Fibroblast of lung (primary cell): ENCODE data around the gene TRERF1. TPM values are rescaled to one million over a fixed set of nuclear protein-coding genes. Genes with fewer than 3 reads are reported as not detected.

Source experiments
- DNase-seq, 2 donors: peaks; one replicate each; pipeline versions ENCODE4 v3.0.0 to v3.0.0-alpha.2; 2010; ENCODE audit warnings: low read depth in 2 of 2
- H2AFZ ChIP-seq: 2 replicates; pipeline ENCODE4 v1.5.1; 2012; ENCODE audit warnings: low read length, control low read depth, inconsistent platforms
- H3K27ac ChIP-seq: 2 replicates; pipeline ENCODE4 v1.5.1; 2011; ENCODE audit warnings: low read length, control low read depth; ENCODE audit not compliant: insufficient read depth
- H3K27me3 ChIP-seq: 2 replicates; pipeline ENCODE4 v1.5.1; 2011; ENCODE audit warnings: mild to moderate bottlenecking, low read length; ENCODE audit not compliant: control insufficient read depth, insufficient read depth
- H3K36me3 ChIP-seq: 2 replicates; pipeline ENCODE4 v1.5.1; 2011; ENCODE audit warnings: low read length; ENCODE audit not compliant: control insufficient read depth, insufficient read depth
- H3K4me1 ChIP-seq: 2 replicates; pipeline ENCODE4 v1.5.1; 2011; ENCODE audit warnings: low read length; ENCODE audit not compliant: control insufficient read depth, insufficient read depth; ENCODE audit errors: extremely low read depth
- H3K4me2 ChIP-seq: 2 replicates; pipeline ENCODE4 v1.5.1; 2011; ENCODE audit warnings: low read length, control low read depth; ENCODE audit not compliant: insufficient read depth; ENCODE audit errors: extremely low read depth
- H3K4me3 ChIP-seq, 4 experiments: fragments of 200-600 bp in 1 of 4; sonication (generic) in 1 of 4; replicated peaks in 1 of 4; 2 replicates each; pipeline ENCODE4 v1.5.1; 2011 to 2016; ENCODE audit warnings: low read length in 4 of 4, low read depth in 3 of 4, mild to moderate bottlenecking in 3 of 4, control low read depth in 2 of 4, inconsistent platforms in 1 of 4, mixed read lengths in 1 of 4; ENCODE audit not compliant: insufficient read depth in 1 of 4; ENCODE audit errors: control extremely low read depth in 1 of 4
- H3K79me2 ChIP-seq: 2 replicates; pipeline ENCODE4 v1.5.1; 2012; ENCODE audit warnings: mild to moderate bottlenecking, low read length, inconsistent platforms; ENCODE audit not compliant: control insufficient read depth, insufficient read depth
- H3K9ac ChIP-seq: 2 replicates; pipeline ENCODE4 v1.5.1; 2011; ENCODE audit warnings: mild to moderate bottlenecking, low read length, control low read depth; ENCODE audit not compliant: insufficient read depth
- H3K9me3 ChIP-seq: 2 replicates; pipeline ENCODE4 v1.5.1; 2012; ENCODE audit warnings: low read depth, low read length; ENCODE audit not compliant: control insufficient read depth, insufficient read depth
- H4K20me1 ChIP-seq: 2 replicates; pipeline ENCODE4 v1.5.1; 2011; ENCODE audit warnings: low read length; ENCODE audit not compliant: control insufficient read depth, insufficient read depth; ENCODE audit errors: extremely low read depth
- EZH2 ChIP-seq: IDR thresholded peaks from 2 replicates; pipeline ENCODE4 v1.5.1; 2012; ENCODE audit warnings: low read length, control low read depth, mild to moderate bottlenecking; ENCODE audit errors: missing control alignments
- polyA plus RNA-seq, 2 donors: library from polyadenylated mRNA; depleted of rRNA in 1 of 2; stranded (reverse) in 1 of 2; unstranded in 1 of 2; fragments of >200 nt; gene quantifications; 2 replicates each; pipeline ENCODE4 v1.2.1, GENCODE V29; 2011 to 2012; ENCODE audit warnings: missing spikeins in 1 of 2
- total RNA-seq: library from RNA; depleted of rRNA; stranded (reverse); fragments of >200 nt; gene quantifications from 2 replicates; pipeline ENCODE4 v1.2.1, GENCODE V29; 2014
- TF ChIP-seq, protein P1 (sequence below), 2 donors: IDR thresholded peaks in 1 of 2; conservative IDR thresholded peaks in 1 of 2; 1 replicate in 1 of 2; 2 replicates in 1 of 2; pipeline ENCODE4 v1.5.1; 2011 to 2012; ENCODE audit warnings: low read length in 2 of 2, control low read depth in 1 of 2, inconsistent platforms in 1 of 2, low read depth in 1 of 2, mild to moderate bottlenecking in 1 of 2

Gene TRERF1
- total and polyA plus RNA-seq, 2 donors (not counting 1 experiment from before 2014, with no cell fraction given), result 6.3 to 8.3 TPM

DNA sequence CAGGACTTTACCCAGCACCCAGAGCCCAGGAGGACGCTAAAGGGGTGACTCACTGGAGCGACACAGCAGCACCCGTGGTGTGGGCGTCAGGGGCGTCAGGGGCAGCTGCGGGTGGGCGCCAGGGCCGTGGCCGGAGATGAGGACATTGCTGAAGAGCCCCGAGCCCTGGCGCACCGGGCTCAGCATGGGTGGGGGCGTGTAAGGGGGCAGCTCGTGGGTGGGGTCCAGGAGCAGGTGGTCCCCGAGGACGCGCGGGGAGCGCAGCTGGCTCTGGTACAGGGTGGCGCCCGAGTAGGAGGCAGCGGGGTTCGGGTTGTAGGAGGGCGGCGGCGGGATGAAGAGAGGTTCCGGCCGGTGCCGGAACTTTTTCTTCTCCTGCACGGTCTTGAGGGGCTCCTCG lies 192.4 kb downstream of the TRERF1 start:
- H3K27me3 ChIP-seq, result no peaks in the 10 kb centered on the region
- H3K27ac ChIP-seq, result no peak overlapping the region
- no peak overlapping the region for H3K4me3 ChIP-seq
- no peak overlapping the region for H3K9ac ChIP-seq
- no peak for TF ChIP-seq EZH2
- TF ChIP-seq, protein P1, sequence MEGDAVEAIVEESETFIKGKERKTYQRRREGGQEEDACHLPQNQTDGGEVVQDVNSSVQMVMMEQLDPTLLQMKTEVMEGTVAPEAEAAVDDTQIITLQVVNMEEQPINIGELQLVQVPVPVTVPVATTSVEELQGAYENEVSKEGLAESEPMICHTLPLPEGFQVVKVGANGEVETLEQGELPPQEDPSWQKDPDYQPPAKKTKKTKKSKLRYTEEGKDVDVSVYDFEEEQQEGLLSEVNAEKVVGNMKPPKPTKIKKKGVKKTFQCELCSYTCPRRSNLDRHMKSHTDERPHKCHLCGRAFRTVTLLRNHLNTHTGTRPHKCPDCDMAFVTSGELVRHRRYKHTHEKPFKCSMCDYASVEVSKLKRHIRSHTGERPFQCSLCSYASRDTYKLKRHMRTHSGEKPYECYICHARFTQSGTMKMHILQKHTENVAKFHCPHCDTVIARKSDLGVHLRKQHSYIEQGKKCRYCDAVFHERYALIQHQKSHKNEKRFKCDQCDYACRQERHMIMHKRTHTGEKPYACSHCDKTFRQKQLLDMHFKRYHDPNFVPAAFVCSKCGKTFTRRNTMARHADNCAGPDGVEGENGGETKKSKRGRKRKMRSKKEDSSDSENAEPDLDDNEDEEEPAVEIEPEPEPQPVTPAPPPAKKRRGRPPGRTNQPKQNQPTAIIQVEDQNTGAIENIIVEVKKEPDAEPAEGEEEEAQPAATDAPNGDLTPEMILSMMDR (conservative IDR thresholded peaks at IDR 0.05 in 1 of 2, IDR thresholded peaks at IDR 0.05 in 1 of 2; ENCODE audit: low read depth in 1 of 2, low read length in 2 of 2), result no peak
- no peaks in the 10 kb centered on the region for H3K9me3 ChIP-seq
- H2AFZ ChIP-seq, result no peak overlapping the region
- no peak overlapping the region for H3K4me2 ChIP-seq
- H4K20me1 ChIP-seq, result no peaks in the 10 kb centered on the region
- peaks cover 5% of the 10 kb centered on the region for H3K36me3 ChIP-seq
- peaks cover 3% of the 10 kb centered on the region for H3K4me1 ChIP-seq
- DNase-seq, result peak in 1 of 2 donors; percentile 27
- H3K79me2 ChIP-seq, result no peaks in the 10 kb centered on the region

- Histone ChIP-seq H4K20me1 (no peaks in the 10 kb centered on the region), H3K27ac (no peak overlapping the region), H3K9ac (no peak overlapping the region), H2AFZ (no peak overlapping the region), H3K4me2 (no peak overlapping the region), H3K9me3 (no peaks in the 10 kb centered on the region), H3K36me3 (peaks cover 5% of the 10 kb centered on the region), H3K4me3 (no peak overlapping the region), H3K79me2 (no peaks in the 10 kb centered on the region), H3K27me3 (no peaks in the 10 kb centered on the region), H3K4me1 (peaks cover 5% of the 10 kb centered on the region)
- TF ChIP-seq EZH2, result no peak
- TF ChIP-seq, protein P1 (conservative IDR thresholded peaks at IDR 0.05 in 1 of 2, IDR thresholded peaks at IDR 0.05 in 1 of 2; ENCODE audit: low read depth in 1 of 2, low read length in 2 of 2), result no peak
- no peak for DNase-seq
Observed at GRCh38 chr6:42257614-42258013, 194.1 kb downstream of the TRERF1 start.

GRCh38 chr6:42257063-42257462 lies 194.7 kb downstream of the TRERF1 start:
- Histone ChIP-seq H3K36me3 (peaks cover 5% of the 10 kb centered on the region), H3K9me3 (no peaks in the 10 kb centered on the region), H4K20me1 (no peaks in the 10 kb centered on the region), H3K79me2 (no peaks in the 10 kb centered on the region), H3K27ac (no peak overlapping the region), H3K9ac (no peak overlapping the region), H3K4me2 (no peak overlapping the region), H3K4me3 (no peak overlapping the region), H3K4me1 (peaks cover 10% of the 10 kb centered on the region), H2AFZ (no peak overlapping the region), H3K27me3 (no peaks in the 10 kb centered on the region)
- no peak for TF ChIP-seq EZH2
- TF ChIP-seq, protein P1 (conservative IDR thresholded peaks at IDR 0.05 in 1 of 2, IDR thresholded peaks at IDR 0.05 in 1 of 2; ENCODE audit: low read depth in 1 of 2, low read length in 2 of 2), result no peak
- no peak for DNase-seq
